HCT116 (cell line): Measurements from ENCODE around the gene CNTN5. TPM values are rescaled to one million over a fixed set of nuclear protein-coding genes. Genes with fewer than 3 reads are reported as not detected.

Experiments used
- ATAC-seq: fragments of 200-7000 bp; cut with Tn5 transposase; 2 replicates; pipeline ENCODE4 v1.9.1; 2020; ENCODE audit warnings: mild to moderate bottlenecking, moderate library complexity
- BruUV-seq: library from RNA; stranded (reverse); fragments of 400-500 nt; replicated peaks from 2 replicates; lab custom pipeline; 2021; lab: Mats Ljungman, UMichigan
- CTCF ChIA-PET: fragments of 300-600 bp; sonication (Branson Sonifier 250); formaldehyde crosslinking; loops from one replicate; lab custom pipeline; 2021; ENCODE audit warnings: antibody characterized with exemption; lab: Charles Lee
- POLR2A ChIA-PET: fragments of 300-600, 350-600 bp; sonication (Branson Sonifier 250); formaldehyde crosslinking; loops from one replicate; lab custom pipeline; 2021; ENCODE audit warnings: antibody characterized with exemption; lab: Charles Lee
- RAD21 ChIA-PET, 2 experiments: fragments of 300-600 bp; sonication (Branson Sonifier 250); formaldehyde crosslinking; loops; one replicate each; lab custom pipeline; 2023; ENCODE audit warnings: low total read pairs in 2 of 2; ENCODE audit not compliant: uncharacterized antibody in 2 of 2, unreplicated experiment in 2 of 2, low non-redundant PET in 1 of 2; lab: Charles Lee
- DNase-seq: peaks from one replicate; pipeline ENCODE4 v3.0.0-alpha.2; 2010; ENCODE audit warnings: low read depth, low spot score
- H2AFZ ChIP-seq: fragments of 200-600 bp; shearing (Covaris generic), sonication (generic); 2 replicates; pipeline ENCODE4 v1.6.1; 2017; ENCODE audit warnings: low read depth, mixed run types, mixed read lengths, antibody characterized with exemption, low read length; ENCODE audit not compliant: poor library complexity, severe bottlenecking
- H3K27ac ChIP-seq: 2 replicates; pipeline ENCODE4 v1.5.1; 2012; ENCODE audit warnings: low read depth, low read length
- H3K27me3 ChIP-seq: fragments of 200-600 bp; sonication (generic); 2 replicates; pipeline ENCODE4 v1.6.1; 2016; ENCODE audit warnings: mixed run types, low read length, mixed read lengths; ENCODE audit not compliant: insufficient read depth
- H3K36me3 ChIP-seq, 2 experiments: fragments of 200-500 bp in 1 of 2; fragments of 200-600 bp in 1 of 2; sonication (Bioruptor generic) in 1 of 2; sonication (generic) in 1 of 2; 2 replicates each; pipeline versions ENCODE4 v1.5.1 to v1.6.1; 2014 to 2016; ENCODE audit warnings: low read length in 2 of 2, inconsistent platforms in 1 of 2, mixed read lengths in 1 of 2, mixed run types in 1 of 2; ENCODE audit not compliant: insufficient read depth in 2 of 2, control insufficient read depth in 1 of 2
- H3K4me1 ChIP-seq, 2 experiments: fragments of 200-600 bp in 1 of 2; sonication (generic) in 1 of 2; 2 replicates each; pipeline versions ENCODE4 v1.5.1 to v1.6.1; 2012 to 2017; ENCODE audit warnings: low read length in 2 of 2, inconsistent platforms in 1 of 2, mild to moderate bottlenecking in 1 of 2, mixed read lengths in 1 of 2, mixed run types in 1 of 2, moderate library complexity in 1 of 2; ENCODE audit not compliant: insufficient read depth in 2 of 2, control insufficient read depth in 1 of 2
- H3K4me2 ChIP-seq: fragments of 200-600 bp; sonication (generic); 2 replicates; pipeline ENCODE4 v1.6.1; 2017; ENCODE audit warnings: mixed run types, low read length, mixed read lengths
- H3K4me3 ChIP-seq, 2 experiments: fragments of 200-600 bp in 1 of 2; sonication (generic) in 1 of 2; replicated peaks in 1 of 2; 2 replicates each; pipeline ENCODE4 v1.5.1; 2011 to 2016; ENCODE audit warnings: low read length in 2 of 2, control low read depth in 1 of 2, low read depth in 1 of 2, mild to moderate bottlenecking in 1 of 2, mixed read lengths in 1 of 2, mixed run types in 1 of 2
- H3K79me2 ChIP-seq: fragments of 200-600 bp; sonication (generic); 2 replicates; pipeline ENCODE4 v1.6.1; 2017; ENCODE audit warnings: mild to moderate bottlenecking, mixed run types, low read length, moderate library complexity, mixed read lengths; ENCODE audit not compliant: insufficient read depth
- H3K9ac ChIP-seq: fragments of 200-600 bp; sonication (generic); 2 replicates; pipeline ENCODE4 v1.6.1; 2016; ENCODE audit warnings: low read length, mixed read lengths
- H3K9me2 ChIP-seq: fragments of 200-600 bp; sonication (generic), shearing (Covaris generic); 2 replicates; pipeline ENCODE4 v1.6.1; 2017; ENCODE audit warnings: mixed run types, mild to moderate bottlenecking, moderate library complexity; ENCODE audit not compliant: insufficient read depth
- H3K9me3 ChIP-seq, 2 experiments: fragments of 200-500 bp in 1 of 2; fragments of 200-600 bp in 1 of 2; sonication (Bioruptor generic) in 1 of 2; sonication (generic) in 1 of 2; 2 replicates each; pipeline ENCODE4 v1.6.1; 2014 to 2017; ENCODE audit warnings: low read length in 2 of 2, mixed read lengths in 2 of 2, inconsistent platforms in 1 of 2, low read depth in 1 of 2, mild to moderate bottlenecking in 1 of 2, mixed run types in 1 of 2, moderate library complexity in 1 of 2; ENCODE audit not compliant: control insufficient read depth in 1 of 2, insufficient read depth in 1 of 2
- H4K20me1 ChIP-seq: fragments of 200-600 bp; sonication (generic), shearing (Covaris generic); 2 replicates; pipeline ENCODE4 v1.6.1; 2017; ENCODE audit warnings: mixed run types, mild to moderate bottlenecking, moderate library complexity; ENCODE audit not compliant: insufficient read depth
- ATF3 ChIP-seq: IDR thresholded peaks from 2 replicates; pipeline ENCODE4 v1.6.1; 2012
- CBX3 ChIP-seq: IDR thresholded peaks from 2 replicates; pipeline ENCODE4 v1.6.1; 2012; ENCODE audit warnings: low read depth
- EGR1 ChIP-seq: IDR thresholded peaks from 2 replicates; pipeline ENCODE4 v1.6.1; 2012; ENCODE audit warnings: low read depth
- EZH2 ChIP-seq: fragments of 200-600 bp; sonication (generic); IDR thresholded peaks from 2 replicates; pipeline ENCODE4 v1.6.1; 2017; ENCODE audit warnings: antibody characterized with exemption, mixed run types
- JUND ChIP-seq: IDR thresholded peaks from 2 replicates; pipeline ENCODE4 v1.6.1; 2012
- POLR2A ChIP-seq: IDR thresholded peaks from 2 replicates; pipeline ENCODE4 v1.7.0; 2011; ENCODE audit warnings: borderline replicate concordance; ENCODE audit not compliant: insufficient read depth, insufficient read length; ENCODE audit errors: extremely low read depth
- POLR2AphosphoS5 ChIP-seq: IDR thresholded peaks from 2 replicates; pipeline ENCODE4 v1.6.1; 2011; ENCODE audit warnings: mild to moderate bottlenecking, low read depth, low read length, moderate library complexity
- TCF7L2 ChIP-seq: IDR thresholded peaks from 2 replicates; pipeline ENCODE4 v1.7.0; 2011; ENCODE audit warnings: borderline replicate concordance, inconsistent platforms; ENCODE audit not compliant: insufficient read depth, insufficient read length; ENCODE audit errors: extremely low read depth
- YY1 ChIP-seq: IDR thresholded peaks from 2 replicates; pipeline ENCODE4 v1.6.1; 2011; ENCODE audit warnings: low read length, low read depth, moderate library complexity, mild to moderate bottlenecking; ENCODE audit not compliant: insufficient replicate concordance; ENCODE audit errors: extremely low read depth
- ZBTB33 ChIP-seq: IDR thresholded peaks from 2 replicates; pipeline ENCODE4 v1.6.1; 2011; ENCODE audit warnings: mild to moderate bottlenecking, low read length, moderate library complexity; ENCODE audit not compliant: insufficient replicate concordance; ENCODE audit errors: extremely low read depth
- ZFX ChIP-seq: fragments of 450-650 bp; IDR thresholded peaks from 2 replicates; pipeline ENCODE4 v1.6.1; 2017
- intact Hi-C: fragments of 100-400 bp; cut with micrococcal nuclease; formaldehyde crosslinking; loops from 2 replicates; pipeline ENCODE4 v1.10.0; 2022
- total RNA-seq: library from RNA; stranded (reverse); gene quantifications from one replicate; pipeline ENCODE4 v1.2.1, GENCODE V29; 2021; ENCODE audit not compliant: unreplicated experiment

The CNTN5 gene
- total RNA-seq, 1 experiment from 2014 or later, result not detected

- no peak for TF ChIP-seq YY1
- TF ChIP-seq EGR1, result no peak
- no peak for TF ChIP-seq TCF7L2
- no peak for TF ChIP-seq ATF3
- TF ChIP-seq EZH2, result no peak
- TF ChIP-seq POLR2AphosphoS5, result no peak
Measured at GRCh38 chr11:99522467-99523173, 501.9 kb downstream of the CNTN5 start (continued).

- Histone ChIP-seq H3K4me1 (no peaks in the 10 kb centered on the region), H4K20me1 (no peaks in the 10 kb centered on the region), H3K4me2 (no peak overlapping the region), H3K79me2 (no peaks in the 10 kb centered on the region), H3K27ac (no peak overlapping the region), H3K27me3 (no peaks in the 10 kb centered on the region), H3K9me2 (no peaks in the 10 kb centered on the region), H3K36me3 (no peaks in the 10 kb centered on the region), H3K9ac (no peak overlapping the region), H2AFZ (no peak overlapping the region), H3K9me3 (peaks cover 0 to 8% of the 10 kb centered on the region in 2 experiments; a peak in 2 of 4 replicates), H3K4me3 (no peak overlapping the region)
- CTCF ChIA-PET, result no interaction called here
- no TSS peak for BruUV-seq
- POLR2A ChIA-PET, result no interaction called here
- no peak for DNase-seq
- RAD21 ChIA-PET, result no interaction called here
- ATAC-seq, result no peak
- intact Hi-C loops, result no loop called here
- TF ChIP-seq ZBTB33 (no peak), JUND (no peak), POLR2A (no peak), ZFX (no peak), CBX3 (no peak)
- TF ChIP-seq, all 23 proteins: peak for 0
Measured at GRCh38 chr11:99531468-99531867, 510.7 kb downstream of the CNTN5 start.
